HUDEP-2 (cell line): ENCODE results near the gene TNRC6A.
"Not testable (repeated sequence)": the region's sequence is repeated elsewhere in the genome, so short reads cannot be mapped to it uniquely, and the experiment has no call there.

ENCODE experiments used
- DNase-seq, 76 experiments: peaks; one replicate each; lab custom pipeline; 2025; ENCODE audit not compliant: unreplicated experiment in 76 of 76; lab: John Stamatoyannopoulos, UW

Gene TNRC6A

GRCh38 chr16:24723663-24724062 is 5.8 kb upstream of the TNRC6A start:
- DNase-seq, result no peak

GRCh38 chr16:24728011-24728410 is 1.4 kb upstream of the TNRC6A start:
- DNase-seq, result no peak

GRCh38 chr16:24728891-24729242 is 584 bp upstream of the TNRC6A start:
- DNase-seq, result peak in 1 of 76 experiments; percentile 32

- peak in 9 of 76 experiments; percentile 8 to 40 (median 21) for DNase-seq
Measured at GRCh38 chr16:24729951-24730815, 732 bp downstream of the TNRC6A start.

DNA sequence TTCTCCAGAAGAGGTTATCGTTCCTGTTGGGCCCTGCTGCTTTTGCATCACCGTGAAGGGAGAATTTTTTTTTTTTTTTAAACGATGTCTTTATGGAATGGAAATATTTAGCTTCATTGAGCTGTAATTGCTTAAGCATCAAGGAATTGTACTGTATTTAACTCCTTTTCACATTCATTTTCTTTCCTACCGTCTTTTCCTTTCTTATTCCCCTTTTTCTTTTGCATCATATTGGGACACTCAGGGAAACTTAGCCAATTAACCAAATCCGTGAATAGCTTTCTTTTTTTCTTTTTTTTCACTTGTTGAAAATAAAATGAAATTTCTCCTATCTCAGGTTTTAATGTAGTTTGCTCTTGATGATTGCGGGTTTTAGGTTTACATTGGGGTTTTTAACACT is 1.5 kb downstream of the TNRC6A start:
- no peak for DNase-seq

GRCh38 chr16:24731722-24732419 is 2.4 kb downstream of the TNRC6A start:
- no peak for DNase-seq

- DNase-seq, result no peak
Measured at GRCh38 chr16:24734382-24734781, 4.9 kb downstream of the TNRC6A start.

DNA sequence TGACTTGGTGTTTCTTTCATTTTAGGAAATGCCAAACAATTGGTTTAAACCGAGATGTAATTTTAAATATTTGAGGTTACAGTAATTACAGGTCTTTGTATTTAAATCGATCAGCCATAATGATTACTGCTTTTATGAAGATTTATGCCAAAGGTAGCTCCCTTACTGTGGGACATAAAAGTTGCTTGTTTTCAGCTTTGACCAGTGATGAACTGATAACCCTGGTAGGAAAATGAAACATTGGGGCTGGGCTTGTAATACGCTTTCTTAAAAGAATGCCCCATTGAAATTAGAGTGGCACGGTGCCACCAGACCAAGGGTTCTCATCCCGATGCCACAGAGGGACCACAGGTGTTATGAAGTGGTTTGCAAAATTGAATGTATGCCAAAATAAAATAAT is 7.3 kb downstream of the TNRC6A start:
- no peak for DNase-seq

GRCh38 chr16:24737391-24737871 is 8.0 kb downstream of the TNRC6A start:
- no peak for DNase-seq

DNA sequence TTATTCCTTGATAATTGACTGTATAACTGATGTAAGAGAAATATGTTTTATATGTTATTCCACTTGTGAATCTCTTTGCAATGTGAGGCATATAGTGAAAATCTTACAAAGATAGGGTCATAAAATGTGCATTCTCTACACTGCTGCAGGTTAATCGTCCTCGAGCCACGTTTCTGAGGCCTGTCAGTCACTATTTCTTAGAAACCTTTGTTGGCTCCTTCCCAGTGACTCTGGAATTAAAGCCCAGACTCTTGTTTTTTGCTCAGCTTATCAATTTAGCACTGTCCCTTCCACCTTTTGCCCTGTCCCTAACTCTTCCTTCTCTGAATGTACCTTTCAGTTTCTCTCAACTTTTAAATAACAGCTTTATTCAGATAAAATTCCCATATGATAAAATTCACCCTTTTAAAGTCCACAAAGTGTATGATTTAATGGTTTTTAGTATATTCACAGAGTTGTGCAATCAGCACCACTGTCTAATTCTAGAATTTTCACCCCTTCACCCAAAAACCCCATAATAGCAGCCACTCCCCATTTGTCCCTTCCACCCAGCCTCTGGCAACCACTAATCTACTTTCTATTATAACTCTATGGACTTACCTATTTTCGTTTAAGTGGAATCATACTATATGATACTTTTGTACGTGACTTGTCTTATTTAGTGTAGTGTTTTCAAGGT is 8.6 kb downstream of the TNRC6A start:
- peak in 14 of 76 experiments; percentile 11 to 44 (median 26) for DNase-seq

DNA sequence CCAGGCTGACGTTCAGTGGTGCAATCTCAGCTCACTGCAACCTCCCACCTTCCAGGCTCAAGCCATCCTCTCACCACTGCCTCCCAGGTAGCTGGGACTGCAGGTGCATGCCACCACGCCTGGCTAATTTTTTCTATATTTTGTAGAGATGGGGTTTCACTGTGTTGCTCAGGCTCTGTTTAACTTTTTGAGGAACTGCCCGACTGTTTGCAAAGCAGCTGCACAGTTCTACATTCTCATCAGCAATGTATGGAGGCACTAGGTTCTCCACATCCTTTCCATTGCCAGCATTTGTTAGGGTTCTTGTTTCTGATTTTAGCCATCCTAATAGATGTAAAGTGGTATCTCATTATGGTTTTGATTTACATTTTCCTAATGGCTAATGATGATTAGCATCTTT is 9.4 kb downstream of the TNRC6A start:
- DNase-seq, result no peak

GRCh38 chr16:24741862-24742261 is 12.4 kb downstream of the TNRC6A start:
- DNase-seq, result no peak

GRCh38 chr16:24742610-24743009 is 13.2 kb downstream of the TNRC6A start:
- not testable (repeated sequence) for DNase-seq

DNA sequence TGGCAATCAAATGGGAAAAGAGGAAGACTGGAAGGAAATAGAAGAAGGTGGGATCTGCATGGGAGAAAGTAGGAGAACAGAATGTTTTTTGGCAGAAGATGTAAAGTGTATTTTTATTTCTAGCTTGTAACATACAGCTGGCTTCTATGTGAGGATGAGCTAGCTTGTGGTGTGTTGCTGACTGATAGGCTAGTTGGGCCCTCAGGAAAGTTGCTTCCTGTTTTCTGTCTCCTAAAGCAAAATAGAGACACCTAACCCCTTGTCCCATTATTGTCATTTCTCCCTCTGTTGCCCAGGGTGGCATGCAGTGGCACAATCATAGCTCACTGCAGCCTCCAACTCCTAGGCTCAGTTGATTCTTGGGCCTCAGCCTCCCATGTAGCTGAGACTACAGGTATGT is 15.9 kb downstream of the TNRC6A start:
- peak in 1 of 76 experiments; percentile 2 for DNase-seq

- DNase-seq, result no peak
Measured at GRCh38 chr16:24745791-24746190, 16.3 kb downstream of the TNRC6A start.

GRCh38 chr16:24747441-24747840 is 18.0 kb downstream of the TNRC6A start:
- DNase-seq, result no peak

- DNase-seq, result peak in 30 of 76 experiments; percentile 5 to 66 (median 30)
Measured at GRCh38 chr16:24748242-24748641, 18.8 kb downstream of the TNRC6A start.

DNA sequence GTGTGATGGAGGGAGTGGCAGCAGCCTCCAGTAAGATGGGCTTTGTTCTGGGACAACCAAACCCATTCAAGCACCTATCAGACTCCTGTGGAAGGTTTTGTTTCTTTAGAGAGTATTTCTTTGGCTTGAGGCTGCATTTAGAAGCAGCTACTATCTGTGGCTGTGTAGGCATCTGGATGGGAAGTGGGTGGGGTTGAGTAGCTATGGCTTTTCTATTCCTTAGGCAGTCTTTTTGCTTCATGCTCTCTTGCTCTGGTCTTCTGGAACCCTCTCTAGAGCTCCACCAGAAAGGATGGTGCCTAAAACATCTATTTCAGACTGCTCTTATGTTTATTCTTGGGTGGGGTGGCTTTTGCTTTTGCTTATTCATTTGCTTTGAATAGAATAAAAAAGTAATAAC is 19.9 kb downstream of the TNRC6A start:
- DNase-seq, result peak in 1 of 76 experiments; percentile 10

DNA sequence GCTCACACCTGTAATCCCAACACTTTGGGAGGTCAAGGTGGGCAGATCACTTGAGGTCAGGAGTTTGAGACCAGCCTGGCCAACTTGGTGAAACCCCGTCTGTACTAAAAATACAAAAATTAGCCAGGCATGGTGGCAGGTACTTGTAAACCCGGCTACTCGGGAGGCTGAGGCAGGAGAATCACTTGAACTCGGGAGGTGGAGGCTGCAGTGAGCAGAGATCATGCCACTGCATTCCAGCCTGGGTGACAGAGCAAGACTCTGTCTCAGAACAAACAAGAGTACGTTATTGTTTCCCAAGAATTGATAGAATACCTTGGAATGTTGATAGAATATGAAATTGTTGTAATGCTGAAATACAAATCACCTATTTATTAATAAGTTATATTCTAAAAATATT is 20.4 kb downstream of the TNRC6A start:
- DNase-seq, result not testable (repeated sequence)

DNA sequence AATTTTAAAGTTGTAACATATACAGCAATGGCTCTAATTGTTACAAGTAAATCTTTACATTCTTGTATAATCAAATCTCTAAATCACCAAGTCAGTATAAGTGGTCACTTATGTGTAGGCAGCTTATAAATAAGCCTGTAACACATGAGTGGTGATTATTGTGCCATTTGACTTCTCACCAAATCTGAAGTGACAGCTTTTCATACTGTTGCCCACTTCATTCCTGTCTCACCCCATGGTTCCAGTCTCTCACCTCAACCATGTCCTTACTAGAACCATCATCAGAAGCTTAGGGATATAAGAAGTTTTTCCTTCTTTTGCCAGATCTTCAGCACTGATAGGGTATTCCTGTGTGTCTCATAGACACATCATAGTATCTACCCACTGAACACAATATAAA is 23.5 kb downstream of the TNRC6A start:
- DNase-seq, result no peak

- peak in 3 of 76 experiments; percentile 11 to 22 (median 17) for DNase-seq
Measured at GRCh38 chr16:24753437-24753836, 24.0 kb downstream of the TNRC6A start.
